H4 (cell line): Measurements from ENCODE around the gene SANBR. TPM values are rescaled to one million over a fixed set of nuclear protein-coding genes. Genes with fewer than 3 reads are reported as not detected.

Experiments used
- DNase-seq: peaks from one replicate; pipeline ENCODE4 v3.0.0-alpha.2; 2015; ENCODE audit warnings: low spot score
- total RNA-seq: library from RNA; depleted of rRNA; stranded (reverse); fragments of >200 nt; shearing (Covaris generic); gene quantifications from 2 replicates; pipeline ENCODE4 v1.2.3, GENCODE V29; 2014; rRNA removed

Gene SANBR
- total RNA-seq, 1 experiment from 2014 or later: 3.5 TPM

DNA sequence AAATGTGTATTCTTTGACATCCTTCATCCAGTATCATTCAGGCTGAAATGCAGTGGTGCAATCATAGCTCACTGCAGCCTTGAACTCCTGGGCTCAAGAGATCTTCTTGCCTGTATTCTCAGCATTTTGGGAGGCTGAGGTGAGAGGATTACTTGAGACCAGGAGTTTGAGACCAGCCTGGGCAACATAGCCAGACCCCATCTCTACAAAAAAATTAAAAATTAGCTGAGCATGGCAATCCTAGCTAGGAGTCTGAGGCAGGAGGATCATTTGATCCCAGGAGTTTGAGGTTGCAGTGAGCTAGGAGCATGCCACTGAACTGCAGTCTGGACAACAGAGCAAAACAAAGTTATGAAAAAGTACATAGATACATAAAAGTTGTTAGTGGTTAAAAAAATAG lies 24.1 kb downstream of the SANBR start:
- DNase-seq: no peak

GRCh38 chr2:61090386-61090921 lies 24.8 kb downstream of the SANBR start:
- no peak for DNase-seq

DNA sequence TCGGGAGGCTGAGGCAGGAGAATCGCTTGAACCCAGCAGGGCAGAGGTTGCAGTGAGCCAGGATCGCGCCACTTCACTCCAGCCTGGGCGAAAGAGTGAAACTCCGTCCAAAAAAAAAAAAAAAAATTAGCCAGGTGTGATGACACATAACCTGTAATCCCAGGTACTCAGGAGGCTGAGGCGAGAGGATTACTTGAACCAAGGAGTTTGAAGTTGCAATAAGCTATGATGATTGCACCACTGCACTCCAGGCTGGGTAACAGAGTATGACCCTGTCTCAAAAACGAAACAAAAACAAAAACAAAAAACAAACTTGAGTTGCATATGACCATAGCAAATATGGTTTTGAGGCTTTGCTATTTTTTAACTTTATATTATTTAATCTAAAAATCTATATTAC lies 25.8 kb downstream of the SANBR start:
- DNase-seq: no peak

GRCh38 chr2:61096438-61096837 lies 30.8 kb downstream of the SANBR start:
- no peak for DNase-seq

GRCh38 chr2:61100801-61101200 lies 35.1 kb downstream of the SANBR start:
- no peak for DNase-seq

GRCh38 chr2:61109291-61109690 lies 43.6 kb downstream of the SANBR start:
- no peak for DNase-seq

GRCh38 chr2:61111708-61112107 lies 46.0 kb downstream of the SANBR start:
- no peak for DNase-seq

DNA sequence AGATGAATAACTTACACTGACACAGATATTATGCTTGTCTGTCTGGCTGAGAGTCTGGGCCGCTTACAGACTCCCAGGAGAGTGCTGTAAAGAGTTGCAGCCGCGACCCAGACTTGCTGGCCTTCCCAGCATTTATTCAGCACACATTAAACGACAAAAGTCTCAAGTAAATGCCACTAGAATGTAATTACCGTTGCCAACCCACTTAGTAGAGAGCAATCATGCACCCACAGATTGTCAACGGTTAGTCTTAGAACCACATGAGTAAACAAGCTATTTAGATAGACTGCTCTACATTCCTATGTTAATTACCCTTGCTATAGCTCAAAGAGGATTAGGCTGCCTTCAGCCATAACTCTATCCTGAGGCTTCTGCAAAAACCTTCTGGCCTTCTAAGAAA lies 48.5 kb downstream of the SANBR start:
- peak; percentile 6 for DNase-seq

Other genes with a start within 250 kb of the SANBR start
- gene REL, start 184.3 kb upstream of the SANBR start, total RNA-seq: 2.9 and 3.0 TPM in 2 replicates
- gene PEX13, start 48.2 kb upstream of the SANBR start, total RNA-seq: 24.9 and 47.2 TPM in 2 replicates
- gene PUS10, start 47.6 kb upstream of the SANBR start, total RNA-seq: 4.5 TPM in 2 replicates
- 15.0 and 19.3 TPM in 2 replicates for gene C2orf74, start 96.3 kb downstream of the SANBR start, total RNA-seq